Adipocyte (in vitro differentiated cells): Measurements from ENCODE around the gene PPP1R1C.

Experiments
- DNase-seq: peaks from one replicate; pipeline ENCODE4 v3.0.0-alpha.2; 2015; ENCODE audit warnings: low read depth
- H3K27me3 ChIP-seq: replicated peaks from 2 replicates; pipeline ENCODE4 v1.7.0; 2013; ENCODE audit warnings: mild to moderate bottlenecking, low read length, moderate library complexity; ENCODE audit not compliant: control insufficient read depth, insufficient read depth
- H3K36me3 ChIP-seq: 2 replicates; pipeline ENCODE4 v1.7.0; 2013; ENCODE audit warnings: low read length, mild to moderate bottlenecking, moderate library complexity; ENCODE audit not compliant: control insufficient read depth, insufficient read depth, severe bottlenecking
- H3K4me1 ChIP-seq: 2 replicates; pipeline ENCODE4 v1.7.0; 2013; ENCODE audit warnings: mild to moderate bottlenecking, low read length, moderate library complexity; ENCODE audit not compliant: control insufficient read depth, insufficient read depth
- H3K4me3 ChIP-seq: 2 replicates; pipeline ENCODE4 v1.7.0; 2013; ENCODE audit warnings: mild to moderate bottlenecking, low read length, moderate library complexity
- H3K9ac ChIP-seq: 2 replicates; pipeline ENCODE4 v1.7.0; 2013; ENCODE audit warnings: mild to moderate bottlenecking, low read length, moderate library complexity
- H3K9me3 ChIP-seq: 2 replicates; pipeline ENCODE4 v1.7.0; 2013; ENCODE audit warnings: mild to moderate bottlenecking, low read length, moderate library complexity; ENCODE audit not compliant: control insufficient read depth

Gene PPP1R1C

DNA sequence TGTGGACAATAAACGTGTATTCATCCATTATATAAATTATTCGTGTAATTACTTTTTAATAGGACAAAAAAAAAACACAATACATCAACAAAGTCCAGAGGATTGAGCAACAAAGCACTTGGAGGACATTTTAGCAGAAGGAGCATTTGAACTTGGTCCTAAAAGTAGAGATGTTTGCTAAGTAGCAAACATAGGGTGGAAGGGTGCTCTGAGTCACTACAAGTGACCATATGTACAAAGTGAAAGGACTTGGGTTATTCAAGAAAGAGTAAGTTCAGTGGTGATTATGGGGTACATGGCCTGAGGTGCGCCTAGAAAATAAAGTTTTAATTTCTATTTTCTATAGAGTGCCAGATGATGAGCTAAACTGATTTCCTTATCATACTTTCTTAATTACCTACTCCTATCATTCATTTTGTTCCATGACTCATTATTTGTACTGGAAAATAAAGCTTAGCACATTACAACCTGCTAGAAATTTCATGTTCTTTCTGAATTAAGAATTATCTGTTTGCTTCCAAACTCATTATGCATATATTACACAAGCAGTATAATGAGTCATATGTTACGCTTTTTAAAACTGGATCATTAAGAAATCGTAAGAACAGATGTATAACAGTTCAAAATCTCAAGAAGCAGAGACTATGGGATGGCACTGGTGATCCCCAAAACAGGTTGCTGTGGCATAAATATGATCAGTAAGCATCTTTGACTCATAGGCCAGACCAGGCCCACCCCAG is 13.1 kb upstream of the PPP1R1C start:
- Histone ChIP-seq H3K36me3 (no peaks in the 10 kb centered on the region), H3K27me3 (no peaks in the 10 kb centered on the region), H3K9ac (no peak overlapping the region), H3K4me3 (no peak overlapping the region), H3K4me1 (peaks cover 9% of the 10 kb centered on the region), H3K9me3 (no peaks in the 10 kb centered on the region)
- DNase-seq: no peak

DNA sequence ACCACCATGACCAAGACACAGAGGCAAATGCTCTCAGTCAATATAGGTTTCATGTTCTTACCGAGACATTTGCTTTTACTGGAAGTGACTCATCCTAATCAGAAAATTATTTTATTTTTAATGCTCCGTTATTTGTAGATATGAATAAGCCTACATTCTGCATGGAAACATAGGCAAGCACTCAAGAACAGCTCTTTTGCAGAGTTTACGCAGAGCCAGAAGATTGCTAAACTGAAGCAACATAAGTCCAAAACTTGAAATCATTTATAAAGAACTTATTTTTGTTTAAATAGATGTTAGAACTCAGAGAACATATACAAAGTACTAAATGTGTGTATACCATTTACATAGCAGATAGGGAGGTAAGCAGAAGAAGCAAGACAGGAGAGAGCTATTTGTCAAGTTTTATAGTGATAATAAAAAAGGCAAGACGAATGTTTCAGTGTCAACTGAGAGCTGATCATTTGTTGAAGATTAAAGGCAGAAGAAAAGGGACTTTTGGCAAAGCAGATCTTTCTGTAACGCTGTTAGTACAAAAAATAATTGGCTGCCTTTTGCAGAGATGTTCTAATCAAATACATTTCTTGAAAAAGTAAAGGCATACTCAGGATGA is 12.4 kb upstream of the PPP1R1C start:
- H3K4me3 ChIP-seq: no peak overlapping the region
- H3K36me3 ChIP-seq: no peaks in the 10 kb centered on the region
- H3K27me3 ChIP-seq: no peaks in the 10 kb centered on the region
- H3K4me1 ChIP-seq: peaks cover 11% of the 10 kb centered on the region
- no peak for DNase-seq
- no peaks in the 10 kb centered on the region for H3K9me3 ChIP-seq
- no peak overlapping the region for H3K9ac ChIP-seq

DNA sequence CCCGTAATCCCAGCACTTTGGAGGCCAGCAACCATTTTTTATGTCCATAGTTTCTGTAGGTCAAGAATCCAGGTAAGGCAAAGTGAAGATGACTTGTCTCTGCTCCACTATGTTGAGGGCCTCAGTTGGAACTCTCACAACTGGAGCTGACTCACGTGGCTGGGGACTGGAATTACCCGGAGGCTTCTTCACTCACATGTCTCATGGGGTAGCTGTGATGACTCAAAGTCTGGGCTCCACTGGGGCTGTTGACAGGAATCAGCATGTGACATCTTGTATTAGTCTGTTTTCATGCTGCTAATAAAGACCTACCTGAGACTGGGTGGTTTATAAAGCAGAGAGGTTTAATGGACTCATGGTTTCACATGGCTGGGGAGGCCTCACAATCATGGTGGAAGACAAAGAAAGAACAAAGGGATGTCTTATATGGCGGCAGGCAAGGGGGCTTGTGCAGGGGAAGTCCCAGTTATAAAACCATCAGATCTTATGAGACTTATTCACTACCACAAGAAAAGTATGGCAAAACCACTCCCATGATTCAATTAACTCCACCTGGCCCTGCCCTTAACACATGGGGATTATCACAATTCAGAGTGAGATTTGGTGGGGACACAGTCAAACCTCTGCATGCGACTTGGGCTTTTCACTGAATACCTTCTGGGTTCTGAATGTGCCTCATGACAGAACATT is 7.8 kb upstream of the PPP1R1C start:
- no peak for DNase-seq
- Histone ChIP-seq H3K4me1 (peaks cover 6% of the 10 kb centered on the region), H3K27me3 (no peaks in the 10 kb centered on the region), H3K9ac (no peak overlapping the region), H3K9me3 (no peaks in the 10 kb centered on the region), H3K4me3 (no peak overlapping the region), H3K36me3 (no peaks in the 10 kb centered on the region)

DNA sequence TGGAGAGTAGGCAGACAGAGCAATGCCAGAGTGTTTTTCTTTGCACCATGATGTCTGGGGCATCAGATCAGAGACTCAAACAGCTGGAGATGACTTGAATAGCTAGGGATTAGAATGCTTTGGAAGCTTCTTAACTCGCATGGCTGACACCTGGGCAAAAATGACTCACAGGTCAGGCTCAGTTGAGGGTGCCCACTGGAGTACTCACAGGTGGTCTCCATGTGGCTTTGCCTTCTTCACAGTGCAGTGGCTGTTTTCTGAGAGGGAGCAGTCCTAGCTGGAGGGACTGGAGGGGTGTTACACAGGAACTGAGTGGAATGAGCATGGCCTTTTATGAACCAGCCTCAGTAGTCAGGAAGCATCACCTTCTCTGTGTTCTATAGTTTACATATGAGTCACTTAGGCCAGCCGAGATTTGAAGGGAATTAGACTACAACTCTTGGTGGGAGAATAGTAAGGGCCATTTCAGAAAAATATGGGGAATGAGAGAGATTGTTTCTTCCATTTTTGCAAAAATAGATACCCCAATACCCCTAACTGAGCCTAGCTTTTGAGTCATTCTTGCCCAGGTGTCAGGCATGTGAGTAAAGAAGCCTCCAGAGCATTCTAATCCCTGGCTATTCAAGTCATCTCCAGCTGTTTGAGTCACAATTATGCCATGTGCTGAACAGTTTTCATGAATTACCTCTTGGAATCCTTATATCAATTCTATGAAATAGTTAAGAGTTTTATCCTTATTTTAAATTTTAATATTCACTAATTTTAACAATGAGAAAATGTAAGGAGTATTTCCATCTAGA is 7.1 kb upstream of the PPP1R1C start:
- DNase-seq: no peak
- H3K36me3 ChIP-seq: no peaks in the 10 kb centered on the region
- no peaks in the 10 kb centered on the region for H3K27me3 ChIP-seq
- no peak overlapping the region for H3K4me3 ChIP-seq
- no peaks in the 10 kb centered on the region for H3K9me3 ChIP-seq
- no peak overlapping the region for H3K9ac ChIP-seq
- peaks cover 3% of the 10 kb centered on the region for H3K4me1 ChIP-seq

DNA sequence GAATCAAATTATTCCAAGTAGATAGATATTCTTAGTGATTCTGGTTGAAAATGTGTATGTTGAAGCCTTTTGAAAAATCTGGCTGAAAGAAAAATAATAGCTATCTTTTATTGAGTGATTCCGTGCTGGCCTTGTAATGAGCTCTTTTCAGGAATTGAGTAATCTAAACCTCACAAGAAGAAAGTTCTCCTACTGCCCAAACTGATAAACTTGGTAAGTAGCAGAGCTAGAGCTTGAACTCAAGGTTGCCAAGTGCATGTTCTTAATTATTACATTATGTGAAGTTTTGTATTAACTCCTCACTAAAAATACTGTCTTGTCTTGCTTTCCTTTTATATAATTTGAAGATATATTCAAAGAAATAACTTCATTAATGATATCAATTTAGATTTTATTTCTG is 1.6 kb upstream of the PPP1R1C start:
- Histone ChIP-seq H3K4me1 (peaks cover 10% of the 10 kb centered on the region), H3K4me3 (no peak overlapping the region), H3K27me3 (no peaks in the 10 kb centered on the region), H3K36me3 (no peaks in the 10 kb centered on the region), H3K9ac (no peak overlapping the region), H3K9me3 (no peaks in the 10 kb centered on the region)
- DNase-seq: peak; percentile 9

DNA sequence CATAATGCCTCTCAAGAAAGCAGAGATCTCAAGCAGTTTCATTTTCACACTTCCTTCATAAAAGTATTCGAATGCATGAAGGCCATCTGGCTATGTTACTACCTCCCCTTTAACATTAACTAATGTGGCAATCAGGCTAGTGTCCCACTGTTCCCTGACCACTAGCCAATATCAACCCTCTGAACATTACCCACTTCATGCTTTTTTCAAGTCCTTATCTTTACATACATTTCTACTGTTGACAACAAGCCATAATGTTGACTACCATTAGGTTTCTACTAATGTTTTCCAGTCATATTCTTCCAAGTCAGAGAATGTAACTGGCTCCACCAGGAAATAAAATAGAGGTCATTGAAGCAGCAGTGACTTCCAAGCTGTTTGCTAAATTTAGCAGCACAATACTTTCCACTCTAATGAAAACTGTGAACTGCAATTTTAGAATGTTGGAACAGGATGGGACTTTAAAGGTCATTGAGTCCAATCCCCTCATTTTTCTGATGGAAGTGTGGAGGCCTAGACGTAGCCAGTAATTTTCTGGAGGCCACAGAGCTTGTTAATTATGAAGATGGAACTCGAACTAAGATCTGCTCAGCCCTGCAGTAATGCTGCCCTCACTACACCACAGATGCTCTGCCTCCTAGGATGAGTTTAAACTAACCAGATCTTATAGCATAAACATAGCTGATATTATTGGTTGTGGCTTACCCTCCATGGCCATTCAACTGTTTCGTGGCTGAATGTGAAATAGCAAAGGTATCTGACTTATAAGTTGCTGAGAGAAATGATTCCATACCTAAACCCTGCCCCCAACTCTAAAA is 630 bp upstream of the PPP1R1C start:
- no peaks in the 10 kb centered on the region for H3K9me3 ChIP-seq
- no peaks in the 10 kb centered on the region for H3K27me3 ChIP-seq
- H3K4me1 ChIP-seq: peaks cover 10% of the 10 kb centered on the region
- DNase-seq: no peak
- no peaks in the 10 kb centered on the region for H3K36me3 ChIP-seq
- H3K9ac ChIP-seq: no peak overlapping the region
- H3K4me3 ChIP-seq: no peak overlapping the region

DNA sequence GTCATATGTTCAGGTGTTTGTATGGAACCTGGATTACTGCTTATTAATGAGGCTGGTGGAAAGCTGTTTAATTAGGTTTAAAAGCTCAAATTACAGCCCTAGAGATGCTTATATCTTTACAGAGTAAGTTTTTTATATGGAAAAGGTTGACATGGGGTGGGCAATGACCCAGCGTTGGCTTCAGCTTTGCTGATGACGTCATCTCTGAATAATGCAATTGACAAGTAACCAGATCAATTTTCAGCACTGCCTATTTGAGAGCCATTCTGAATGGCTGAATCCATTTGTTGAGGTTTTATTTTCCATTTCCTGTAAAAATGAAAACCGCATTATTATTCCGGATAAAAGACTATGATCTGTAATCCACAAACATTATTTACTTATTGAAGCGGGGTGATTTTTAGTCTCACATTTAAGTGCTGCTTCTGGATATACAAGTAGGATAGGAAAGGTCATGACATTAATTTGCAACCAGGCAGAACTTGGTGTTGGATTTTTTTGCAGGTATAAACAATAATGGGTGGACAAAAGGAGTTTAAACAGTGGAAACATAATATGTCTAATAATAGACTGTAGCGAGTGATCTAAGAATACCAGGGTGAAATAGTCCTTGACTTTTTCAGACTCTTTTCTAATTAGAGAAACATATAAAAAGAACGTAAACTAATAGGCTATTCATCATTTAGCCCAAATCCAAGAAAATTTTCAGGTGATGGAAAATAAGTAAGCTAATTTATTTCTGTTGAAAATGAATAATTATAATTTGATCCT is 2.7 kb downstream of the PPP1R1C start:
- DNase-seq: no peak
- Histone ChIP-seq H3K36me3 (no peaks in the 10 kb centered on the region), H3K9me3 (no peaks in the 10 kb centered on the region), H3K27me3 (no peaks in the 10 kb centered on the region), H3K9ac (no peak overlapping the region), H3K4me3 (no peak overlapping the region), H3K4me1 (peaks cover 10% of the 10 kb centered on the region)

DNA sequence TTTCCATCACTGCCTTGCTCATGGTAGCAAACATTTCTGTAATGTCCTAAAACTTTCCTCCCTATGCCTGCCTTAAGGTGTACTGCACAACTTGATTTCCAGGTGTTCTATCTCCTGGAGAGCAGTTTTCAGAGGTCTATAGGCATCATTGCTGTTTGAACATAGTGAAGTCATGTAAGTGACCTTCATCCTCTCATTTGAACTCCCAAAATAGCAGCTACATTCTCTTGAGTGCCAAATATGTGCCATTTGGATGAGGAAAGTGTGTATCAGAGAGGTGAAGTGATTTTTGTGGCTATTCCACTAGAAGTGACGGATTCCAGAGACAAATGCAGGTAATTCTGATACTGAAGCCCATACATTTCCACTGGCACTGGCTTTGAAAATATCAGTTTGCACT is 3.4 kb downstream of the PPP1R1C start:
- H3K9me3 ChIP-seq: no peaks in the 10 kb centered on the region
- no peak overlapping the region for H3K9ac ChIP-seq
- peaks cover 10% of the 10 kb centered on the region for H3K4me1 ChIP-seq
- no peaks in the 10 kb centered on the region for H3K36me3 ChIP-seq
- H3K4me3 ChIP-seq: no peak overlapping the region
- H3K27me3 ChIP-seq: no peaks in the 10 kb centered on the region
- no peak for DNase-seq

DNA sequence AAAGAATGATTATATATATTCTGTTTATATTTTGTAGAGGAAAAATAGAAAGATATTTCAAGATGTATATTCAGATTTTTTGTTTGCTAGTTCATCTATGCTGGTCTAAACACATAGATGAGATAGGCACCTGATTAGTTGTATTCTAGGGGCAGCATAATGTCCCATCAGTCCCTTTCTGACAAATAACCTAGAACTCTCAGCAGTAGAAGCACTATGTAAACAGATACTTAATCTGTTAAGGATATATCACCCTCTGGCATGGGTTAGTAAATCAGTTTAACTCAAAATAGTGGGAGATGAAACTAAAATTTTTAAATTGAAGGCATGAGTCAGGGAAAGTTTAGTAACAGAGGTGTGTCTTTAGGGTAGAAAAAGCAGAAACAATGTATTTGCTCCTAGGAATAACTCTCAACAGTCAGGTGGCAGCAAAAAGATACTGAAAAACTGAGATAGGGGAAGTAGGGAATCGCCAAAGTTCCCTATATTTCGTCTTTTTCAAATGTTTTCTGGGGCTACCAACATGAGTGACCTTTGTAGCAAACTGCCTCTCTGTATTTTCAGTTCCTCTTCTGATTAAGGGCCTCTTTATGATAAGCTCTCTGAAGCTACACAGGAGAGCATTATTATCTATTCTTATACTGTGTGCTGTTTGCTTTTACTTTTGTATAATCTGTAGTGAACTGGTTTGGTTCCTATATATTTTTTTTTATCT is 5.7 kb downstream of the PPP1R1C start:
- no peaks in the 10 kb centered on the region for H3K27me3 ChIP-seq
- no peak overlapping the region for H3K4me3 ChIP-seq
- H3K4me1 ChIP-seq: no peaks in the 10 kb centered on the region
- H3K36me3 ChIP-seq: no peaks in the 10 kb centered on the region
- DNase-seq: no peak
- no peaks in the 10 kb centered on the region for H3K9me3 ChIP-seq
- no peak overlapping the region for H3K9ac ChIP-seq

DNA sequence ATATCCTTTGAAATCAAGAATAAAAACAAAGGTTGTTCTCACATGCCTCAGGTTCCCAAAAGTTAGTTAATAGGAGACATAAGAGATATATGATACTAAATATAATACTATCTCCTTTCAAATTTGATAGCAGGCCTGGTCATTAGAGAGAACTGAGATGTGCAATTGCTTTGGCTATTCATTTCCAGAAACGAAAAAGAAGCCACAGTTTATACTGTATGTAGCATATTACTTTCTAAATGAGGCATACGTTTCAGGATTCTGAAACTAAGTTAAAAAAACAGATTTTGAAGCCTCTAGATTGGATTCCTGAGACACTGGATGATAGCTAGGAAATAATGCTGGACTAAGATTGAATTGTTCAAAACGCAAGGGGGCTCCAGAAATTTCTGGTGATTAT is 7.1 kb downstream of the PPP1R1C start:
- Histone ChIP-seq H3K4me3 (no peak overlapping the region), H3K36me3 (no peaks in the 10 kb centered on the region), H3K4me1 (no peaks in the 10 kb centered on the region), H3K9ac (no peak overlapping the region), H3K9me3 (no peaks in the 10 kb centered on the region), H3K27me3 (no peaks in the 10 kb centered on the region)
- no peak for DNase-seq
